HepG2 (cell line): ENCODE data around the gene ITPK1. TPM values are rescaled to one million over a fixed set of nuclear protein-coding genes. Genes with fewer than 3 reads are reported as not detected.

Experiments
- GABPB1 ChIP-seq: IDR thresholded peaks from 2 replicates; pipeline ENCODE4 v1.6.1; 2016; ENCODE audit warnings: mild to moderate bottlenecking, missing genetic modification reagents, moderate library complexity, missing compliant biosample characterization
- HOXA7 ChIP-seq: sonication (generic); formaldehyde crosslinking; IDR thresholded peaks from 2 replicates; pipeline ENCODE4 v1.8.1; 2022; ENCODE audit warnings: mild to moderate bottlenecking, missing genetic modification reagents, moderate library complexity
- KAT7 ChIP-seq: IDR thresholded peaks from 2 replicates; pipeline ENCODE4 v1.6.1; 2018; ENCODE audit warnings: borderline replicate concordance, missing compliant biosample characterization
- MYC ChIP-seq: sonication (generic); formaldehyde crosslinking; IDR thresholded peaks from 2 replicates; pipeline ENCODE4 v1.9.0; 2021; ENCODE audit warnings: missing genetic modification reagents, borderline replicate concordance
- RARG ChIP-seq: sonication (generic); formaldehyde crosslinking; IDR thresholded peaks from 2 replicates; pipeline ENCODE4 v1.4.0; 2020; ENCODE audit warnings: low read depth, mild to moderate bottlenecking, missing genetic modification reagents
- RFX3 ChIP-seq: IDR thresholded peaks from 2 replicates; pipeline ENCODE4 v1.6.1; 2016; ENCODE audit warnings: missing biosample characterization, missing genetic modification reagents
- SAFB2 ChIP-seq: sonication (generic); formaldehyde crosslinking; IDR thresholded peaks from 2 replicates; pipeline ENCODE4 v1.5.1; 2020; ENCODE audit warnings: missing genetic modification reagents, low read depth, mild to moderate bottlenecking, borderline replicate concordance
- SAP130 ChIP-seq: IDR thresholded peaks from 2 replicates; pipeline ENCODE4 v1.6.1; 2016; ENCODE audit warnings: low read depth
- SOX13 ChIP-seq, 3 experiments: fragments of 450-650 bp in 1 of 3; sonication (generic) in 1 of 3; formaldehyde crosslinking in 1 of 3; IDR thresholded peaks in 2 of 3; conservative IDR thresholded peaks in 1 of 3; 2 replicates each; pipeline versions ENCODE4 v1.5.0 to v1.6.1; 2016 to 2020; ENCODE audit warnings: antibody characterized with exemption in 1 of 3, mild to moderate bottlenecking in 1 of 3, missing compliant biosample characterization in 1 of 3, missing genetic modification reagents in 1 of 3, moderate library complexity in 1 of 3
- SRSF1 ChIP-seq: fragments of 200-400 bp; formaldehyde crosslinking; optimal IDR thresholded peaks from 2 replicates; pipeline ENCODE3; 2017; ENCODE audit warnings: mild to moderate bottlenecking, low read depth, low read length, moderate library complexity
- ZBTB3 ChIP-seq: sonication (generic); formaldehyde crosslinking; IDR thresholded peaks from 2 replicates; pipeline ENCODE4 v1.4.0; 2020; ENCODE audit warnings: low read depth, mild to moderate bottlenecking, moderate library complexity, missing genetic modification reagents, borderline replicate concordance
- ZFP36L1 ChIP-seq: sonication (generic); formaldehyde crosslinking; IDR thresholded peaks from 2 replicates; pipeline ENCODE4 v1.8.0; 2022; ENCODE audit warnings: mild to moderate bottlenecking, missing genetic modification reagents, moderate library complexity
- ZFP36L2 ChIP-seq: sonication (generic); formaldehyde crosslinking; IDR thresholded peaks from 2 replicates; pipeline ENCODE4 v1.4.0; 2020; ENCODE audit warnings: missing genetic modification reagents
- ZNF432 ChIP-seq: sonication (generic); formaldehyde crosslinking; IDR thresholded peaks from 2 replicates; pipeline ENCODE4 v1.5.0; 2020; ENCODE audit warnings: missing genetic modification reagents, mild to moderate bottlenecking, borderline replicate concordance
- ZNF652 ChIP-seq: IDR thresholded peaks from 2 replicates; pipeline ENCODE4 v1.6.1; 2016; ENCODE audit warnings: low read depth, borderline replicate concordance
- polyA plus RNA-seq, 8 experiments: library from polyadenylated mRNA; depleted of rRNA in 3 of 8; stranded (reverse) in 7 of 8; unstranded in 1 of 8; fragments of >200 nt; fragmentation: Illumina TruSeq in 4 of 8; extraction: Trizol in 4 of 8; gene quantifications; 2 replicates each; pipeline versions ENCODE4 v1.2.1 to v1.2.3, GENCODE V29; 2011 to 2016; ENCODE audit warnings: low read depth in 4 of 8, missing spikeins in 1 of 8, mixed read lengths in 1 of 8; ENCODE audit not compliant: insufficient read depth in 1 of 8
- total RNA-seq, 5 experiments: library from RNA; depleted of rRNA; stranded (reverse); fragments of >200 nt; fragmentation: Illumina TruSeq; extraction: Trizol; gene quantifications; 2 replicates each; pipeline ENCODE4 v1.2.3, GENCODE V29; 2016; ENCODE audit warnings: low read depth in 1 of 5
- TF ChIP-seq, protein P1 (sequence below): sonication (generic); formaldehyde crosslinking; IDR thresholded peaks from 2 replicates; pipeline ENCODE4 v1.8.1; 2023; ENCODE audit warnings: missing genetic modification reagents, mild to moderate bottlenecking, borderline replicate concordance
- TF ChIP-seq, protein P2 (sequence below): sonication (generic); formaldehyde crosslinking; IDR thresholded peaks from 2 replicates; pipeline ENCODE4 v1.5.0; 2020; ENCODE audit warnings: mild to moderate bottlenecking, missing genetic modification reagents
- TF ChIP-seq, protein P3 (sequence below): sonication (generic); formaldehyde crosslinking; IDR thresholded peaks from 2 replicates; pipeline ENCODE4 v1.5.0; 2020; ENCODE audit warnings: mild to moderate bottlenecking, missing genetic modification reagents, borderline replicate concordance

The ITPK1 gene
- total and polyA plus RNA-seq, 2 of the 13 experiments (the other 11 are each of a cell fraction or from before 2014, with no cell fraction given) = 20.5 to 47.5 TPM

GRCh38 chr14:92922883-92923743 is 192.6 kb downstream of the ITPK1 start, which contains the start of gene CHGA (continued):
- no peak for TF ChIP-seq SRSF1
- TF ChIP-seq, protein P1, sequence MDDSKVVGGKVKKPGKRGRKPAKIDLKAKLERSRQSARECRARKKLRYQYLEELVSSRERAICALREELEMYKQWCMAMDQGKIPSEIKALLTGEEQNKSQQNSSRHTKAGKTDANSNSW = peak; percentile 75; the same call in 1 of the 2 replicates
- peak; percentile 68; the same call in 1 of the 2 replicates for TF ChIP-seq RARG (CRISPR knock-in tag)
- peak; percentile 95 for TF ChIP-seq ZFP36L2 (CRISPR knock-in tag)
- TF ChIP-seq, protein P2, sequence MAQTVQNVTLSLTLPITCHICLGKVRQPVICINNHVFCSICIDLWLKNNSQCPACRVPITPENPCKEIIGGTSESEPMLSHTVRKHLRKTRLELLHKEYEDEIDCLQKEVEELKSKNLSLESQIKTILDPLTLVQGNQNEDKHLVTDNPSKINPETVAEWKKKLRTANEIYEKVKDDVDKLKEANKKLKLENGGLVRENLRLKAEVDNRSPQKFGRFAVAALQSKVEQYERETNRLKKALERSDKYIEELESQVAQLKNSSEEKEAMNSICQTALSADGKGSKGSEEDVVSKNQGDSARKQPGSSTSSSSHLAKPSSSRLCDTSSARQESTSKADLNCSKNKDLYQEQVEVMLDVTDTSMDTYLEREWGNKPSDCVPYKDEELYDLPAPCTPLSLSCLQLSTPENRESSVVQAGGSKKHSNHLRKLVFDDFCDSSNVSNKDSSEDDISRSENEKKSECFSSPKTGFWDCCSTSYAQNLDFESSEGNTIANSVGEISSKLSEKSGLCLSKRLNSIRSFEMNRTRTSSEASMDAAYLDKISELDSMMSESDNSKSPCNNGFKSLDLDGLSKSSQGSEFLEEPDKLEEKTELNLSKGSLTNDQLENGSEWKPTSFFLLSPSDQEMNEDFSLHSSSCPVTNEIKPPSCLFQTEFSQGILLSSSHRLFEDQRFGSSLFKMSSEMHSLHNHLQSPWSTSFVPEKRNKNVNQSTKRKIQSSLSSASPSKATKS = no peak; the same call in 1 of the 2 replicates
- TF ChIP-seq SOX13 (IDR thresholded peaks at IDR 0.05) = no peak
- peak in 1 of 2 experiments; percentile 64; a peak in 1 of 4 replicates for TF ChIP-seq SOX13 (CRISPR knock-in tag; conservative IDR thresholded peaks at IDR 0.05 in 1 of 2, IDR thresholded peaks at IDR 0.05 in 1 of 2)
- TF ChIP-seq, protein P3, sequence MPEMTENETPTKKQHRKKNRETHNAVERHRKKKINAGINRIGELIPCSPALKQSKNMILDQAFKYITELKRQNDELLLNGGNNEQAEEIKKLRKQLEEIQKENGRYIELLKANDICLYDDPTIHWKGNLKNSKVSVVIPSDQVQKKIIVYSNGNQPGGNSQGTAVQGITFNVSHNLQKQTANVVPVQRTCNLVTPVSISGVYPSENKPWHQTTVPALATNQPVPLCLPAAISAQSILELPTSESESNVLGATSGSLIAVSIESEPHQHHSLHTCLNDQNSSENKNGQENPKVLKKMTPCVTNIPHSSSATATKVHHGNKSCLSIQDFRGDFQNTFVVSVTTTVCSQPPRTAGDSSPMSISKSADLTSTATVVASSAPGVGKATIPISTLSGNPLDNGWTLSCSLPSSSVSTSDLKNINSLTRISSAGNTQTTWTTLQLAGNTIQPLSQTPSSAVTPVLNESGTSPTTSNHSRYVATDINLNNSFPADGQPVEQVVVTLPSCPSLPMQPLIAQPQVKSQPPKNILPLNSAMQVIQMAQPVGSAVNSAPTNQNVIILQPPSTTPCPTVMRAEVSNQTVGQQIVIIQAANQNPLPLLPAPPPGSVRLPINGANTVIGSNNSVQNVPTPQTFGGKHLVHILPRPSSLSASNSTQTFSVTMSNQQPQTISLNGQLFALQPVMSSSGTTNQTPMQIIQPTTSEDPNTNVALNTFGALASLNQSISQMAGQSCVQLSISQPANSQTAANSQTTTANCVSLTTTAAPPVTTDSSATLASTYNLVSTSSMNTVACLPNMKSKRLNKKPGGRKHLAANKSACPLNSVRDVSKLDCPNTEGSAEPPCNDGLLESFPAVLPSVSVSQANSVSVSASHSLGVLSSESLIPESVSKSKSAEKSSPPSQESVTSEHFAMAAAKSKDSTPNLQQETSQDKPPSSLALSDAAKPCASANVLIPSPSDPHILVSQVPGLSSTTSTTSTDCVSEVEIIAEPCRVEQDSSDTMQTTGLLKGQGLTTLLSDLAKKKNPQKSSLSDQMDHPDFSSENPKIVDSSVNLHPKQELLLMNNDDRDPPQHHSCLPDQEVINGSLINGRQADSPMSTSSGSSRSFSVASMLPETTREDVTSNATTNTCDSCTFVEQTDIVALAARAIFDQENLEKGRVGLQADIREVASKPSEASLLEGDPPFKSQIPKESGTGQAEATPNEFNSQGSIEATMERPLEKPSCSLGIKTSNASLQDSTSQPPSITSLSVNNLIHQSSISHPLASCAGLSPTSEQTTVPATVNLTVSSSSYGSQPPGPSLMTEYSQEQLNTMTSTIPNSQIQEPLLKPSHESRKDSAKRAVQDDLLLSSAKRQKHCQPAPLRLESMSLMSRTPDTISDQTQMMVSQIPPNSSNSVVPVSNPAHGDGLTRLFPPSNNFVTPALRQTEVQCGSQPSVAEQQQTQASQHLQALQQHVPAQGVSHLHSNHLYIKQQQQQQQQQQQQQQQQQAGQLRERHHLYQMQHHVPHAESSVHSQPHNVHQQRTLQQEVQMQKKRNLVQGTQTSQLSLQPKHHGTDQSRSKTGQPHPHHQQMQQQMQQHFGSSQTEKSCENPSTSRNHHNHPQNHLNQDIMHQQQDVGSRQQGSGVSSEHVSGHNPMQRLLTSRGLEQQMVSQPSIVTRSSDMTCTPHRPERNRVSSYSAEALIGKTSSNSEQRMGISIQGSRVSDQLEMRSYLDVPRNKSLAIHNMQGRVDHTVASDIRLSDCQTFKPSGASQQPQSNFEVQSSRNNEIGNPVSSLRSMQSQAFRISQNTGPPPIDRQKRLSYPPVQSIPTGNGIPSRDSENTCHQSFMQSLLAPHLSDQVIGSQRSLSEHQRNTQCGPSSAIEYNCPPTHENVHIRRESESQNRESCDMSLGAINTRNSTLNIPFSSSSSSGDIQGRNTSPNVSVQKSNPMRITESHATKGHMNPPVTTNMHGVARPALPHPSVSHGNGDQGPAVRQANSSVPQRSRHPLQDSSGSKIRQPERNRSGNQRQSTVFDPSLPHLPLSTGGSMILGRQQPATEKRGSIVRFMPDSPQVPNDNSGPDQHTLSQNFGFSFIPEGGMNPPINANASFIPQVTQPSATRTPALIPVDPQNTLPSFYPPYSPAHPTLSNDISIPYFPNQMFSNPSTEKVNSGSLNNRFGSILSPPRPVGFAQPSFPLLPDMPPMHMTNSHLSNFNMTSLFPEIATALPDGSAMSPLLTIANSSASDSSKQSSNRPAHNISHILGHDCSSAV (CRISPR knock-in tag) = no peak
- TF ChIP-seq ZFP36L1 = no peak
- no peak for TF ChIP-seq ZNF652 (CRISPR knock-in tag)
- peak; percentile 71 for TF ChIP-seq GABPB1 (CRISPR knock-in tag)
- TF ChIP-seq ZNF432 (CRISPR knock-in tag) = no peak
- TF ChIP-seq KAT7 = no peak
- no peak for TF ChIP-seq RFX3 (CRISPR knock-in tag)
- TF ChIP-seq ZBTB3 = no peak
- TF ChIP-seq HOXA7 (CRISPR knock-in tag) = peak; percentile 73; the same call in 1 of the 2 replicates
- TF ChIP-seq SAP130 (CRISPR knock-in tag) = peak; percentile 77
- TF ChIP-seq MYC (CRISPR knock-in tag) = peak; percentile 77
- peak; percentile 81 for TF ChIP-seq SAFB2 (CRISPR knock-in tag)
